WI38 (cell line): Measurements from ENCODE around the gene RERE.

Source experiments
- H3K4me3 ChIP-seq: 2 replicates; pipeline ENCODE4 v1.5.1; 2011; ENCODE audit warnings: low read depth, mild to moderate bottlenecking, control low read depth, low read length
- TF ChIP-seq, protein P1 (sequence below): IDR thresholded peaks from 2 replicates; pipeline ENCODE4 v1.5.1; 2012; ENCODE audit warnings: low read depth, mild to moderate bottlenecking, control low read depth, low read length

Gene RERE

GRCh38 chr1:8462371-8462892 is 355.0 kb downstream of the RERE start:
- H3K4me3 ChIP-seq, result no peak overlapping the region

GRCh38 chr1:8461351-8462110 is 355.9 kb downstream of the RERE start:
- no peak overlapping the region for H3K4me3 ChIP-seq
- TF ChIP-seq, protein P1, sequence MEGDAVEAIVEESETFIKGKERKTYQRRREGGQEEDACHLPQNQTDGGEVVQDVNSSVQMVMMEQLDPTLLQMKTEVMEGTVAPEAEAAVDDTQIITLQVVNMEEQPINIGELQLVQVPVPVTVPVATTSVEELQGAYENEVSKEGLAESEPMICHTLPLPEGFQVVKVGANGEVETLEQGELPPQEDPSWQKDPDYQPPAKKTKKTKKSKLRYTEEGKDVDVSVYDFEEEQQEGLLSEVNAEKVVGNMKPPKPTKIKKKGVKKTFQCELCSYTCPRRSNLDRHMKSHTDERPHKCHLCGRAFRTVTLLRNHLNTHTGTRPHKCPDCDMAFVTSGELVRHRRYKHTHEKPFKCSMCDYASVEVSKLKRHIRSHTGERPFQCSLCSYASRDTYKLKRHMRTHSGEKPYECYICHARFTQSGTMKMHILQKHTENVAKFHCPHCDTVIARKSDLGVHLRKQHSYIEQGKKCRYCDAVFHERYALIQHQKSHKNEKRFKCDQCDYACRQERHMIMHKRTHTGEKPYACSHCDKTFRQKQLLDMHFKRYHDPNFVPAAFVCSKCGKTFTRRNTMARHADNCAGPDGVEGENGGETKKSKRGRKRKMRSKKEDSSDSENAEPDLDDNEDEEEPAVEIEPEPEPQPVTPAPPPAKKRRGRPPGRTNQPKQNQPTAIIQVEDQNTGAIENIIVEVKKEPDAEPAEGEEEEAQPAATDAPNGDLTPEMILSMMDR, result no peak

More at GRCh38 chr1:8462371-8462892, 355.0 kb downstream of the RERE start:
- TF ChIP-seq, protein P1, result no peak

- H3K4me3 ChIP-seq, result no peak overlapping the region
- TF ChIP-seq, protein P1, result no peak
Measured at GRCh38 chr1:8460784-8461183, 356.7 kb downstream of the RERE start.

- no peak overlapping the region for H3K4me3 ChIP-seq
- TF ChIP-seq, protein P1, result no peak
Measured at GRCh38 chr1:8460132-8460544, 357.3 kb downstream of the RERE start.

GRCh38 chr1:8458607-8459006 is 358.8 kb downstream of the RERE start:
- TF ChIP-seq, protein P1, result no peak
- H3K4me3 ChIP-seq, result no peak overlapping the region

GRCh38 chr1:8457760-8458381 is 359.6 kb downstream of the RERE start:
- TF ChIP-seq, protein P1, result no peak

DNA sequence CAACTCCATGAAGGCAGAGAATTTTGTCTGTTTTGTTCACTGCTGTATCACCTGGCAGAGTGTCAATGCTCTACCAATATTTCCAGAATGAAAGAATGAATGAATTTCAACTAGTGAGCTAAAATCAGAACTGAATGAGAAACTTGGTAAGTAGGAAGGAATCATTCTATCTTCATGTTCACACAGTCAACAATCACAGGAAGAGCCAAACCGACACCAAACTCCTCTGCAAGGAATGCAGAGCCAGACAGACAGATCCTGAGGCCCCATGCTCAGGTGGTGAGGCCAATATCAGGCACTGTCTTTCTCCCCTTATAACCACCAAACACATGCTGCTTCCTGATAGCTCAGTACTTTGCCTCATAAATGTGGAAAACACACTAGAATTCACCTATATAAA is 360.4 kb downstream of the RERE start:
- TF ChIP-seq, protein P1, result no peak
- no peak overlapping the region for H3K4me3 ChIP-seq

More at GRCh38 chr1:8457760-8458381, 359.6 kb downstream of the RERE start:
- H3K4me3 ChIP-seq, result no peak overlapping the region
